ENCODE results near the gene CTBP2.

DNA sequence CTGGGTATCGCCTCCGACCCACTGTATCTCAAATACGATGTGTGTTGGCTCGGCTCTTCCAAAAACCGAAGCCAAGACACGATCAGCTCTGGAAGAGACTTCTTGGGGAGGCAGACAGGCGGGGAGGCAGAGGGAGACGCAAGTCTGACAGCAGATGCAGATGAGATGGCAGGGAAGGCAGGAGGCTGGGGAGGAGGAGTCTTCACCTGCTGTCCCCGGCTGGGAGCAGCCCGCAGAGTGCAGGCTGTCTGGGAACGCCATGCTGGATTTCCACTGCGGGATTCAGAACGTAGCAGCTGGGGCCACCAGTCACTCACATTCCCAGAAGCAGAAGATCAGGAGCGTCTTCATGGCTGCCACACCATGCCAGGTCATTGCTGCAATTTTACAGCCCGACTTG, 29.4 kb downstream of the CTBP2 start:
- TF ChIP-seq CTCF (IDR thresholded peaks at IDR 0.05) (no peak), POLR2A (IDR thresholded peaks at IDR 0.05) (no peak), POLR2AphosphoS5 (IDR thresholded peaks at IDR 0.05) (no peak)

All from breast epithelium (tissue), 3 donors.